CD4-positive, alpha-beta T cell (primary cell): Measurements from ENCODE around the gene BICD2. TPM values are rescaled to one million over a fixed set of nuclear protein-coding genes. Genes with fewer than 3 reads are reported as not detected.

Experiments used
- ATAC-seq: fragments of 200-7000 bp; cut with Tn5 transposase; one replicate; pipeline ENCODE4 v1.10.0; 2022; ENCODE audit warnings: mild to moderate bottlenecking; ENCODE audit not compliant: poor library complexity
- CTCF ChIA-PET: fragments of 350-600 bp; sonication (Branson Sonifier 250); formaldehyde crosslinking; loops from one replicate; lab custom pipeline; 2021; ENCODE audit warnings: antibody characterized with exemption, inconsistent platforms; lab: Charles Lee
- POLR2A ChIA-PET: fragments of 350-600 bp; sonication (Branson Sonifier 250); formaldehyde crosslinking; loops from one replicate; lab custom pipeline; 2021; ENCODE audit warnings: antibody characterized with exemption, inconsistent platforms; lab: Charles Lee
- DNase-seq, 14 experiments: peaks; one replicate each; pipeline ENCODE4 v3.0.0-alpha.2; 2013 to 2020; ENCODE audit warnings: mixed read lengths in 2 of 14
- H3K27ac ChIP-seq, 2 donors: one replicate each; pipeline versions ENCODE4 v1.5.1 to v1.7.0; 2013; ENCODE audit warnings: low read length in 2 of 2, low read depth in 1 of 2, mild to moderate bottlenecking in 1 of 2
- H3K27me3 ChIP-seq, 2 experiments: 1 replicate in 1 of 2; 2 replicates in 1 of 2; pipeline versions ENCODE4 v1.6.1 to v1.7.0; 2013; ENCODE audit warnings: low read length in 2 of 2, control low read depth in 1 of 2, mild to moderate bottlenecking in 1 of 2, moderate library complexity in 1 of 2; ENCODE audit not compliant: insufficient read depth in 2 of 2, control insufficient read depth in 1 of 2
- H3K36me3 ChIP-seq: one replicate; pipeline ENCODE4 v1.6.1; 2013; ENCODE audit warnings: low read length, control low read depth; ENCODE audit not compliant: insufficient read depth
- H3K4me1 ChIP-seq: one replicate; pipeline ENCODE4 v1.6.1; 2013; ENCODE audit warnings: low read length, control low read depth; ENCODE audit not compliant: insufficient read depth
- H3K4me3 ChIP-seq: one replicate; pipeline ENCODE4 v1.5.1; 2013; ENCODE audit warnings: mild to moderate bottlenecking, low read length, moderate library complexity
- H3K9me3 ChIP-seq, 2 experiments: 1 replicate in 1 of 2; 2 replicates in 1 of 2; pipeline versions ENCODE4 v1.6.1 to v1.7.0; 2013; ENCODE audit warnings: low read length in 2 of 2, mild to moderate bottlenecking in 2 of 2, control low read depth in 1 of 2, moderate library complexity in 1 of 2; ENCODE audit not compliant: control insufficient read depth in 1 of 2, insufficient read depth in 1 of 2
- H3K27ac Mint-ChIP-seq: one replicate; pipeline ENCODE4 v1.8.0; 2020; ENCODE audit warnings: mixed read lengths
- H3K27me3 Mint-ChIP-seq: one replicate; pipeline ENCODE4 v1.8.0; 2021; ENCODE audit warnings: mixed read lengths
- H3K36me3 Mint-ChIP-seq: one replicate; pipeline ENCODE4 v1.8.0; 2021; ENCODE audit warnings: low read depth, mixed read lengths
- H3K4me1 Mint-ChIP-seq: one replicate; pipeline ENCODE4 v1.8.0; 2021; ENCODE audit warnings: low read depth, mixed read lengths
- H3K4me3 Mint-ChIP-seq: one replicate; pipeline ENCODE4 v1.8.0; 2020; ENCODE audit warnings: mild to moderate bottlenecking, mixed read lengths
- H3K9me3 Mint-ChIP-seq: one replicate; pipeline ENCODE4 v1.8.0; 2020; ENCODE audit warnings: mixed read lengths
- intact Hi-C, 2 experiments: fragments of 100-400 bp; cut with DNase I in 1 of 2; cut with micrococcal nuclease in 1 of 2; formaldehyde crosslinking; loops; one replicate each; pipeline versions ENCODE4 v1.15.1 to v1.9.0; 2023 to 2025; cut with DNase I, micrococcal nuclease
- total RNA-seq, 174 experiments: library from RNA in 2 of 174; stranded (reverse) in 2 of 174; gene quantifications; one replicate each; pipeline ENCODE4 v1.2.3 and lab custom pipeline; 2021 to 2026
- TF ChIP-seq, protein P1 (sequence below): fragments of 200-600 bp; IDR thresholded peaks from one replicate; pipeline ENCODE4 v1.8.0; 2022; ENCODE audit warnings: antibody characterized with exemption, mild to moderate bottlenecking

Gene BICD2
- total RNA-seq, 2 experiments from 2014 or later, result 14.1 to 14.9 TPM

DNA sequence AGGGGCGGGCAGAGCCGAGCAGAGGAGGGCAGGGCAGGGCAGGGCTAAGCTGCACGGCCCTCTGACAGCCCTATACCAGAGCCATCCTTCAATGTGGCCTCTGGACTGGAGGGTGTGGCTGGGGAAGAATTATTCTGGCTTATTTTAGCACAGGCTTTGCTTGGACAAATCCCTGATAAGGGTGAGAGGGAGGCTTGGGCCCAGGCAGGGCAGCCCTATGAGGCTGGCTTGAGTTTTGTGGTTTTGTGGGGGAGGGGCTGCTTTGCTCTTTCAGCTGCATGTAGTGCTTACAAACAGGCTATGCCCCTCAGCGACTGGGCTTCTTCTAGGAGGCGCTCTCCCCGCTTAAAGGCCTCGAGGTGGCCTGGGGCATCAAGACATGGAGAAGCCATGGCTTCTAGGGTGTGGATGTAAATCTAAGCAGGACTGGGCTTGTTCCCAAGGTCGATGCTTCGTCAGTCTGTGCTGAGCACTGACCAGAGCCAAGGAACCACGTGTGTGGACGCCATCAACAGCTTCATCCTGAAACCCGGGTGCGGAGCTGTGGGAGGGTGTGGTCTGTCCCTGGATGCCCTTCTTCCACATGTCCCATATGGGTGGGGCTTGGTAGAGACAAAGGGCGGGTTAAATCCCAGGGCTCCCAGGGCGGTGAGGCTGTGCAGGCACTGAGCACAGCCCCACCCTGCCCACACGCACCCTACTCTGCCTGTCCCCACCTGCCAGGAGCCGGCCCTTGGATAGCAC, 49.0 kb downstream of the BICD2 start:
- Mint-ChIP-seq H3K4me3 (no peak overlapping the region), H3K27ac (no peak overlapping the region), H3K4me1 (peaks cover 26% of the 10 kb centered on the region), H3K36me3 (peaks cover 88% of the 10 kb centered on the region), H3K9me3 (no peaks in the 10 kb centered on the region), H3K27me3 (no peaks in the 10 kb centered on the region)
- ChIA-PET POLR2A (interaction anchor here (1.0 kb wide), 1 partner anchor 45 kb away, joined by 3 read pairs; no protein-coding TSS in a partner anchor), CTCF (interaction anchor here (0.7 to 1.3 kb wide), 3 partner anchors 61 to 75 kb away, joined by 3 to 4 read pairs (median 3); no protein-coding TSS in a partner anchor)
- Histone ChIP-seq H3K27me3 (no peaks in the 10 kb centered on the region), H3K4me1 (peaks cover 25% of the 10 kb centered on the region), H3K9me3 (no peaks in the 10 kb centered on the region), H3K27ac (no peak overlapping the region), H3K4me3 (no peak overlapping the region), H3K36me3 (peaks cover 70% of the 10 kb centered on the region)
- intact Hi-C loops, result loop anchor here (1.0 to 2.0 kb wide), 3 partner anchors 49 to 76 kb away; partner anchors contain the start of gene BICD2 (in 1 of the 2)
- TF ChIP-seq, protein P1, sequence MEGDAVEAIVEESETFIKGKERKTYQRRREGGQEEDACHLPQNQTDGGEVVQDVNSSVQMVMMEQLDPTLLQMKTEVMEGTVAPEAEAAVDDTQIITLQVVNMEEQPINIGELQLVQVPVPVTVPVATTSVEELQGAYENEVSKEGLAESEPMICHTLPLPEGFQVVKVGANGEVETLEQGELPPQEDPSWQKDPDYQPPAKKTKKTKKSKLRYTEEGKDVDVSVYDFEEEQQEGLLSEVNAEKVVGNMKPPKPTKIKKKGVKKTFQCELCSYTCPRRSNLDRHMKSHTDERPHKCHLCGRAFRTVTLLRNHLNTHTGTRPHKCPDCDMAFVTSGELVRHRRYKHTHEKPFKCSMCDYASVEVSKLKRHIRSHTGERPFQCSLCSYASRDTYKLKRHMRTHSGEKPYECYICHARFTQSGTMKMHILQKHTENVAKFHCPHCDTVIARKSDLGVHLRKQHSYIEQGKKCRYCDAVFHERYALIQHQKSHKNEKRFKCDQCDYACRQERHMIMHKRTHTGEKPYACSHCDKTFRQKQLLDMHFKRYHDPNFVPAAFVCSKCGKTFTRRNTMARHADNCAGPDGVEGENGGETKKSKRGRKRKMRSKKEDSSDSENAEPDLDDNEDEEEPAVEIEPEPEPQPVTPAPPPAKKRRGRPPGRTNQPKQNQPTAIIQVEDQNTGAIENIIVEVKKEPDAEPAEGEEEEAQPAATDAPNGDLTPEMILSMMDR, result no peak
- DNase-seq, result peak in 1 of 14 experiments; percentile 17
- ATAC-seq, result no peak

DNA sequence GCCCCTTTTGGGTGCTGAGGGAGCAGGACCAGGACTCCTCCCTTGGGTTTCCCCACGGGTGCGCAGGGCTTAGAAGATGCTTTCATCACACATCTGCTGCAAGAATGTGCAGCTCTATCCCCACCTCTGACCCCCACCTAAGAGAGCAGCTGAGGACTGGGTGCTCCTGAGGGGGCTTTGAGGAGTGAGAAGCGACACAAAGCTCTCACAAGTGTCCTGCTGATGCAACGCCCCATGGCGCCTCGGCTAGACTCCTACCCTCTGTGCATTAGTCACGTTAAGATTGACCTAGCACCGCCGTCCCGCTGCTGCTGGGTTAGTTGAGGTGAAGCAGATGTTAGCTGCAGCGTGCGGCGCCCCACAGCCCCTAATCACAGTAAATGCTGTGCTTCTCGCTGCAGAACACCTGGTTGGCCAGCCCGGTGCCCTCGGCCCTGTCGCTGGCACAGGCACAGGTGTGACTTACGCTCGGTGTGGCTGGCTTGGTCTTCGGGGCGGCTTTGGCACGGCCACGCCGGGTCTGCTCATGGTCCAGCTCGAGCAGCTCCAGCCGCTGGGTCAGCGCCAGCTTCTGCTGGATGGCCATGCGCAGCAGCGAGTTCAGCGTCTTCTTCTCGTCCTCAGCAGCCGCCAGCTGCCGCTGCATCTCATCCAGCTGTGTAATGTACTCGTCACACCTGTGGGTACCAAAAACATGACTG, 49.7 kb downstream of the BICD2 start:
- TF ChIP-seq, protein P1, result no peak
- H3K9me3 ChIP-seq, result no peaks in the 10 kb centered on the region
- Mint-ChIP-seq H3K4me1 (peaks cover 28% of the 10 kb centered on the region), H3K4me3 (no peak overlapping the region), H3K36me3 (peaks cover 86% of the 10 kb centered on the region), H3K9me3 (no peaks in the 10 kb centered on the region), H3K27ac (no peak overlapping the region), H3K27me3 (no peaks in the 10 kb centered on the region)
- ChIA-PET CTCF (interaction anchor here (1.2 kb wide), 1 partner anchor 76 kb away, joined by 3 read pairs; no protein-coding TSS in a partner anchor), POLR2A (interaction anchor here (1.0 kb wide), 1 partner anchor 44 kb away, joined by 3 read pairs; no protein-coding TSS in a partner anchor)
- H3K4me3 ChIP-seq, result no peak overlapping the region
- H3K4me1 ChIP-seq, result peaks cover 26% of the 10 kb centered on the region
- peaks cover 65% of the 10 kb centered on the region for H3K36me3 ChIP-seq
- intact Hi-C loops, result no loop called here
- no peaks in the 10 kb centered on the region for H3K27me3 ChIP-seq
- ATAC-seq, result no peak
- no peak overlapping the region for H3K27ac ChIP-seq
- DNase-seq, result peak in 1 of 14 experiments; percentile 21

DNA sequence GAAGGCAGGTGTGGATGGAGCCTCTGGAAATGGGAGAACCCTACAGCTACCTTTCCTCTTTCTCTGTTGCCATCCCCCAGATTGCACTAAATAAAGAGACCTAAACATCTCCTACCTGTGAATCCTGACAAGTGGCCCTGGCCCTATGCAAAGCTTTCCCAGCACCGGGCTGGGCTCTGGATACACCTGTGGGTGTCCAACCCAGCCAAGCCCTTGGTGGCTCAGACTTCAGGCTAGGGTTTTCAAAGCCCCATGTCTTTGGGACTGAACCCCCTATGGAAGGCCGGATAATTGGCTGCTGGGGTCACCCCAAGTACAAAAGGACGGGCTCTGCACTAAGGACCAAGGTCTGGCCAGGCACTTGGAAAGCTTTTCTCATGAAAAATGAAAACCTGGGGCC, 50.6 kb downstream of the BICD2 start:
- H3K36me3 Mint-ChIP-seq, result peaks cover 83% of the 10 kb centered on the region
- peak in 1 of 14 experiments; percentile 3 for DNase-seq
- H3K4me3 Mint-ChIP-seq, result no peak overlapping the region

More for the DNA sequence above, 50.6 kb downstream of the BICD2 start:
- Histone ChIP-seq H3K36me3 (peaks cover 56% of the 10 kb centered on the region), H3K9me3 (no peaks in the 10 kb centered on the region), H3K4me3 (no peak overlapping the region), H3K27me3 (no peaks in the 10 kb centered on the region), H3K27ac (no peak overlapping the region), H3K4me1 (peaks cover 26% of the 10 kb centered on the region)
- intact Hi-C loops, result no loop called here
- TF ChIP-seq, protein P1, result no peak
- Mint-ChIP-seq H3K4me1 (peaks cover 28% of the 10 kb centered on the region), H3K27me3 (no peaks in the 10 kb centered on the region), H3K9me3 (no peaks in the 10 kb centered on the region), H3K27ac (no peak overlapping the region)
- ChIA-PET POLR2A (no interaction called here), CTCF (interaction anchor here (1.2 kb wide), 1 partner anchor 77 kb away, joined by 3 read pairs; no protein-coding TSS in a partner anchor)
- ATAC-seq, result no peak
